Brain microvascular endothelial cell (primary cell): ENCODE results near the gene HDGFL2.

Experiments used
- DNase-seq: peaks from one replicate; pipeline ENCODE4 v3.0.0-alpha.2; 2020
- H3K27ac ChIP-seq: fragments of 250-450 bp; sonication (Bioruptor Pico); 2 replicates; pipeline ENCODE4 v1.5.1; 2020; ENCODE audit warnings: mild to moderate bottlenecking, moderate library complexity
- H3K27me3 ChIP-seq: fragments of 250-450 bp; sonication (Bioruptor Pico); replicated peaks from 2 replicates; pipeline ENCODE4 v1.5.1; 2020; ENCODE audit warnings: mild to moderate bottlenecking
- H3K36me3 ChIP-seq: fragments of 250-450 bp; sonication (Bioruptor Pico); replicated peaks from 2 replicates; pipeline ENCODE4 v1.5.1; 2020; ENCODE audit warnings: mild to moderate bottlenecking
- H3K4me3 ChIP-seq: 2 replicates; pipeline ENCODE4 v1.5.1; 2011; ENCODE audit warnings: low read depth, mild to moderate bottlenecking, control low read depth, low read length, moderate library complexity
- in situ Hi-C: cut with HindIII; loops from 2 replicates; pipeline ENCODE4 v1.10.0; 2017; ENCODE audit warnings: low sequenced_read_pairs, low pct_ligation_motif_present
- TF ChIP-seq, protein P1 (sequence below): IDR thresholded peaks from 2 replicates; pipeline ENCODE4 v1.5.1; 2011; ENCODE audit warnings: low read depth, mild to moderate bottlenecking, moderate library complexity, low read length, control low read depth, inconsistent platforms; ENCODE audit errors: missing control alignments

Gene HDGFL2

DNA sequence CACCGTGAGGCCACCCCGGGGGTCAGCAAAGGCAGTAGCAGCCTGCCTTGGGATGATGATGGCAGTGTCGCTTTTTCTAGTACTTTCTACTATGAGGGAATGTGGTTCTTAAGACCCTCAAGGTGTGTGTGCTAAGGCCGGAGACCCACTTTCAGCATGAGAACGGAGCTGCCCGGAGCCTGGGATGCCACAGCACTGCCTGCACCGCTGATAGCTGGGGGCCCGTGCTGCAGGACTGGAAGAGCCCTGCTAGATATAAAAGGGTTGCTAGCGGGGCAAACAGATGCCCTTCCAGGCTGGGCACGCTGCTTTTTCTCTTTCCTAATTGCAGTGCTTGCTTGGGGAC, 31.7 kb downstream of the HDGFL2 start:
- H3K36me3 ChIP-seq: peaks cover 39% of the 10 kb centered on the region
- in situ Hi-C loops: no loop called here
- H3K27me3 ChIP-seq: no peaks in the 10 kb centered on the region
- no peak for DNase-seq
- H3K4me3 ChIP-seq: no peak overlapping the region
- TF ChIP-seq, protein P1, sequence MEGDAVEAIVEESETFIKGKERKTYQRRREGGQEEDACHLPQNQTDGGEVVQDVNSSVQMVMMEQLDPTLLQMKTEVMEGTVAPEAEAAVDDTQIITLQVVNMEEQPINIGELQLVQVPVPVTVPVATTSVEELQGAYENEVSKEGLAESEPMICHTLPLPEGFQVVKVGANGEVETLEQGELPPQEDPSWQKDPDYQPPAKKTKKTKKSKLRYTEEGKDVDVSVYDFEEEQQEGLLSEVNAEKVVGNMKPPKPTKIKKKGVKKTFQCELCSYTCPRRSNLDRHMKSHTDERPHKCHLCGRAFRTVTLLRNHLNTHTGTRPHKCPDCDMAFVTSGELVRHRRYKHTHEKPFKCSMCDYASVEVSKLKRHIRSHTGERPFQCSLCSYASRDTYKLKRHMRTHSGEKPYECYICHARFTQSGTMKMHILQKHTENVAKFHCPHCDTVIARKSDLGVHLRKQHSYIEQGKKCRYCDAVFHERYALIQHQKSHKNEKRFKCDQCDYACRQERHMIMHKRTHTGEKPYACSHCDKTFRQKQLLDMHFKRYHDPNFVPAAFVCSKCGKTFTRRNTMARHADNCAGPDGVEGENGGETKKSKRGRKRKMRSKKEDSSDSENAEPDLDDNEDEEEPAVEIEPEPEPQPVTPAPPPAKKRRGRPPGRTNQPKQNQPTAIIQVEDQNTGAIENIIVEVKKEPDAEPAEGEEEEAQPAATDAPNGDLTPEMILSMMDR: no peak
- no peak overlapping the region for H3K27ac ChIP-seq

DNA sequence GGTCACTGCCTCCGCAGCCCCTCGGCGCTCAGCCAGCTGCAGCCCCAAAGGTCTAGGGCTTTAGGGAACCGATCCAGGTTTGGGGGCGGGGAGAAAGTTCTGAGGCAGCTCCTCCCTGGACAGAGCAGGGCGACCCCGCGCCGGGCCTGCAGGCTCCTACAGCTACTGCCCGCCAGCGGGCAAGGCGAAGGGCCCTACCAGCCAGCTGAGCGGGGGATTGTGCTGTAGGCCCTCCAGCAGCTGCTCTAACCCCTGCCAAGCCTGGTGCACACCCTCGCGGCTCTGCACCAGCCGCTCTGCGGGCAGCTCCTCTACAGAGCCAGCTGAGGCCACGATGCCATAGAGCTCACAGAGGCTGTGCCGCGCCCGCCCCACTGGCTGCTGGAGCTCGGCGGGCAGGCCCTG, 32.2 kb downstream of the HDGFL2 start:
- Histone ChIP-seq H3K27me3 (no peaks in the 10 kb centered on the region), H3K36me3 (peaks cover 36% of the 10 kb centered on the region), H3K4me3 (no peak overlapping the region), H3K27ac (no peak overlapping the region)
- no peak for DNase-seq
- TF ChIP-seq, protein P1: no peak
- in situ Hi-C loops: no loop called here

DNA sequence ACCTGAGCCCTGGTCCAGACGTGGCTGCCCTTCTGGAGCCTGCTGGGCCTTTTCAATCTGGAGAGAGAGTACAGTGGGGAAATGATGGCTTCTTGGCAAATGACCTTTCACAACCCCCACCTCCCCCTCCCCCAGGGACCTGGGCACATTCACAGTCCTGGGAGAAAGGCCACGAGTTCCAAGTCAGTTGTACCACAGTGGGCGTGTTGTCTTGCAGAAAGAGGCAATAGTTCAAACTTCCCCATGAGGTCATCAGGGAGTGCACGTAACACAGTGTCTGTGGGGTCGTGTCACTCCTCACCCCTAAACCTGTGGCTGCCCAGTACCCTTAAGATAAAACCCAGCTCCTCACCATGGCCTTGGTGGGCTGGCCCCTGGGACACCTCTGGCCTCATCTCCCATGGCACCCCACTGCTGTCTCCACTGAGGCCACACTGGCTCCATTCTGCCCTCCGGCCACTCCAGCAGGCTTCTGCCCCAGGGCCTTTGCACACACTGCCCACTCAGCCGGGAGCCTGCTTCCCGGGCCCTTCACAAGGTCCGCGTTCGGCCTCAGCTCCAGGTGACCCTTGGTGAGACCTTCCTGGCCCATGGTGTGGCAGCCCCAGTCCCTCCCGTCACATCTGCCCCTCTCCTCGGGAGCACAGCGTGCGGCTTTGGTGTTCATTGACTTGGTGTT, 32.9 kb downstream of the HDGFL2 start:
- no peak overlapping the region for H3K4me3 ChIP-seq
- H3K27ac ChIP-seq: no peak overlapping the region
- TF ChIP-seq, protein P1: no peak
- no peaks in the 10 kb centered on the region for H3K27me3 ChIP-seq
- no peak for DNase-seq
- peaks cover 33% of the 10 kb centered on the region for H3K36me3 ChIP-seq
- in situ Hi-C loops: no loop called here

DNA sequence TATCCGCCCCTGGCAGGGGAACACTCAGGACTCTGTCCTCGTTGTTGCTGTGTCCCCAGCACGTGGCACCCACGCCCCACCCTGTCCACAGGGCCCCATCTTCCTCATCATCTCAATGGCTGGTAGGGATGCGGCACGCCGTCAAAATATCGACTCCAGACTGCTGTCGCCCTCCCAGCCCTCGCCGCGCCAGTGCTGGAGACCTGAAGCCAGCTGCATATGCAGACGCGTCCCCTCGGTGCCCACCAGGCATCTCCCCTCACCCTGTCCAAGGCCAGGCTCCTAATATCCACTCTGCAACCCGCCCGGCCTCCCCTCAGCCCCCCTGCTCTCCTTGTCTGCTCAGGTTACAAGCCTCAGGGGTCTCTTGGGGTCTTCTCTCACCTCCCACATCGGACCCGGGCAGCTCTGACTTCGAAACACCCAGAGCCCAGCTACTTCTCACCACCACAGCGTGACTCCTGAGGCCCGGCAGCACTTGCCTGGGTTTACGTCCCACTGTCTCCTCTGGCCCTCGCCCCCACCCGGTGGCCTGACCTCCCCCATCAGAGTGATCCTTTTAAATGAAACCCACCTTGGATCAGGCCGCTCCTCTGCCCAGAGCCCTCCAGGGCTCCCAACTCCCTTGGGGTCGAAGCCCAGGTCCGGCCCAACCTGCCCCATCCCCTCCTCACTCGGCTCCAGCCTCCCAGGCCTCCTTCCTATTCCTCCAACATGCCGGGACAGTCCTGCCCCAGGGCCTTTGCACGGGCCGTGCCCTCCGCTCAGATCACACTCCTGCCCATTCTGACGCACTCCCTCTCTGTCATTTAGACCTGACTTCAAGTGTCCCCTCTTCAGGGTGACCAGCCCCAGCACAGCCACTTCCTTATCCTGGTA, 33.7 kb downstream of the HDGFL2 start:
- in situ Hi-C loops: no loop called here
- no peaks in the 10 kb centered on the region for H3K27me3 ChIP-seq
- no peak overlapping the region for H3K4me3 ChIP-seq
- TF ChIP-seq, protein P1: no peak
- no peak for DNase-seq
- H3K36me3 ChIP-seq: peaks cover 28% of the 10 kb centered on the region
- H3K27ac ChIP-seq: no peak overlapping the region

DNA sequence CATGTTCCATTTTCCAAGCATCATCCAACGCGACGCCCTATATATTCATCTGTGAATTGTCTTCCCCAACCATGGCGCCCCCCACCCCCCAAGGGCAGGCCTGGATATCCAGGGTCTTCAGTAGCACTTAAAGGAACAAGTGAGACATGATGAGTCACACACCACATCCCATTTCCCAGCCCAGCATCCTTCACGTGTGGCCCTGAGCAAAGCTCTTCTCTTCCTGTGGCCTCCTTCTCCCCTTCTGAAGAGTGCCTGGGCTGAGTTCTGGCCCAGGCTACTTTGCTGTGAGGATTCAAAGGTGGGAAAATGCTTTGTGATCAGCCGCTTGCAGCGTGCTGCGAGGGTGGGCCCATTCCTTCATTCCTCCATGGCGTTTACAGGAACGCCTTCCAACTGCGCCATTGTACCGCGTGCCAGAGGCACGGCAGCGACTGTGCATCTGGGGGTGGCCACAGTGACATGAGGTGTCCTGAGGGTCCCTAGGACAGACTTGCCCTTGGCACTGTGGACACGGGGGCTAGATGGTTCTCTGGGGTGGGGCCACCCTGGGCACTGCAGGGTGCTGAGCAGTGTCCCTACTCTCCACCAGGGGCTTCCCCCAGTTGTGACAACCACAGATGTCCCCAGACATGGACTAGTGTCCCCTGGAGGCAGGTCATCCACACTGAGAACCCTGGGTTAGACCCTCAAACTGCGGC, 34.5 kb downstream of the HDGFL2 start:
- TF ChIP-seq, protein P1: peak; percentile 36
- Histone ChIP-seq H3K27ac (peak overlapping the region; percentile 3), H3K27me3 (no peaks in the 10 kb centered on the region), H3K36me3 (peaks cover 22% of the 10 kb centered on the region), H3K4me3 (no peak overlapping the region)
- in situ Hi-C loops: no loop called here
- DNase-seq: peak; percentile 67
